ENCODE measurements around the gene CDC40. TPM values are rescaled to one million over a fixed set of nuclear protein-coding genes. Genes with fewer than 3 reads are reported as not detected.

The CDC40 gene
- total RNA-seq, result 23.0 TPM

GRCh38 chr6:110180228-110181008, at the start of gene CDC40:
TSS of gene CDC40 (plus strand) at chr6:110180427. CDS start at chr6:110180445, 18 bp downstream.
- peak; percentile 60 for DNase-seq (ENCODE audit: low spot score)

DNA sequence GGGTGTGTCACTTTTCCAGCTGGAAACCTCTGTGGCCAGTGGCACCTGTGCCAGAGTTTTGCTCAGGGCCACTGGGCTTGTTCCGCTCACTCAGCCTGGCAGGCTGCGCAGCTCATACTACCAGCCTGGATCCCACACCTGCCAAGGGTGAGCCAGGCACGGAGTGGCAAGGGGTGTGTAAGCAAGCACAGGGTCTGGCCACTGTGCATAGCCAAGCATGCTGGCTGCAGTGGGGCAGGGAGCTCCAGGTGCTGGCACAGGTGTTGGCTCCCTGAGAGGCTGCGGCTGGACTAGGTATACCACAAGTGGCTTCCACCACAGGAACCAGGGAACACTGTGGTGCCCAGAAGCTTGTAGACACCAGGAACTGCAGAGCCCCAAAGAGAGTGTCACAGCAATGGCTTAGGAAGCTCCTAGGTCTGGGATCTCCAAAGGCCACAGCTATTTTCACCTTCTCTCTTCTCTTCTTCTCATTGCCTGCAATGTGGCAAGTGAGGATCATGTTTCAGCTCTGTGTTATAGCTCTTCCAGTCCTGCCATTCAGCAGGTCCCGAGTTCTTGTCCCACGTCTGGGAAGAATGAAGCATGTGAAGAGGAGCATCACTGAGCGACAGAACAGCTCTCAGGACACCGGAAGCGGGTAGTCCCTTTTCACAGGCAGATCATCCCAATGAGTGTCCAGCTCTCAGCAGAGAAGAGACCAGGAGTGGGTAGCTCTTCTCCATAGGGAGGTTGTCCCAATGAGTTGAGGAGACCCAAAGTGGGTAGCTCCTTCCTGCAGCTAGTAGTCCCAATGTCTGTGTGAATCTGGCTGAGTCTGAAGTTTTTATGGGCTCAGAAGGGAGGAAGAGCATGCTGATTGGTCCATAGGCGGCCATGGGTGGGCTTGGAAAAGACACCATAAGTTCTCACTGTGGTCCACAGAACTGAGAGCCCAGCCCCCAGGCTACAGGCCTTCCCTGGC, 42.0 kb upstream of the CDC40 start:
- no peak for DNase-seq (ENCODE audit: low spot score)

- no peak for DNase-seq (ENCODE audit: low spot score)
Measured at GRCh38 chr6:110139052-110139451, 41.2 kb upstream of the CDC40 start.

DNA sequence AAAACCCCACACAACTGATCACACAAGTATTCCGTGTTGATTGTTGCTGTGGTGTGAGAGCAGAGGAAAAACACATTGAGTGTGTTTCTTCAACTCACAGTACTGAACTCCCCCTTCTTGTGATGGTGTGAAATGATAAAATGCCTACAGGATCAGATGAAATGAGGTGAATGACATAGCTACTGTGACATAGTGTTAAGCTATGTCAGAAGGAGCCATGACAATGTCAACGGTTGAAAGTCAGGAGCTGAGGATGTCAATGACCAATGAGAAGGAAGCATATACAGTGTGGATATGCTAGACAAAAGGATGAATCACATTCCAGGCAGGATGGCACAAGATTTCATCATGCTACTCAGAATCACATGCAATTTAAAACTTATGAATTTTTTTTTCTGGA, 39.6 kb upstream of the CDC40 start:
- no peak for DNase-seq (ENCODE audit: low spot score)

DNA sequence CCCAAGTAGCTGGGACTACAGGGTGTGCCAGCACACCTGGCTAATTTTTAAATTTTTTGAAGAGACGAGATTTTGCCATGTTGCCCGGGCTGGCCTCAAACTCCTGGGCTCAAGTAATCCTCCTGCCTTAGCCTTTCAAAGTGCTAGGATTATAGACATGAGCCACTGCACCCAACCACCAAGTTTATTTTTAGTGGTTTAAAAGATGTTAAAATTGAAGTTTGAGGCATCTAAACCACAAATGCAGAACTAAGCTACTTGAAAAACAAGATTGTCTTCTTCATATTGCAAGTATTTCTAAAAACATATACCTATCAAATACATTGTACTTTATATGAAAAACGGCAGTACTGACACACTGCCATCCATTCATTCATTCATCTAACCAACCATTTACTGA, 32.4 kb upstream of the CDC40 start:
- no peak for DNase-seq (ENCODE audit: low spot score)

GRCh38 chr6:110158479-110158878, 21.7 kb upstream of the CDC40 start:
- DNase-seq (ENCODE audit: low spot score), result no peak

DNA sequence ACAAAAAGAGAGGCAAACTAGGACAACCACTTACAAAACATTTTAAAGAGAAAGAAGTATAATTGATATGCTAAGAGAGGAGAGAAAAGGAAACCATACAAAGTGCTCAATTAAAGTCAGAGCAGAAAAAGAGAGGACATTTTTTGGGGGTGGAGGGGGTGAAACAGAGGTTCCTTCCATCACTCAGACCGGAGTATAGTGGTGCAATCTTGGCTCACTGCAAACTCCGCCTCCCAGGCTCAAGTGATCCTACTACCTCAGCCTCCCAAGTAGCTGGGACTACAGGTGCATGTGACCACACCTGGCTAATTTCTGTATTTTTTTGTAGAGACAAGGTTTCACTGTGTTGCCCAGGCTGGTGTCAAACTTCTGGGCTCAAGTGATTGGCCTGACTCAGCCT, 10.1 kb upstream of the CDC40 start:
- no peak for DNase-seq (ENCODE audit: low spot score)

- DNase-seq (ENCODE audit: low spot score), result no peak
Measured at GRCh38 chr6:110173506-110174132, 6.6 kb upstream of the CDC40 start.

- DNase-seq (ENCODE audit: low spot score), result peak; percentile 26
Measured at GRCh38 chr6:110178626-110179405, 1.4 kb upstream of the CDC40 start.

- peak; percentile 97 for DNase-seq (ENCODE audit: low spot score)
Measured at GRCh38 chr6:110179406-110180227, 610 bp upstream of the CDC40 start, which contains the start of gene WASF1. TSS of gene WASF1 (minus strand) at chr6:110179670. CDS start at chr6:110127601, 52,069 bp downstream.

- no peak for DNase-seq (ENCODE audit: low spot score)
Measured at GRCh38 chr6:110181131-110182030, 1.2 kb downstream of the CDC40 start.

DNA sequence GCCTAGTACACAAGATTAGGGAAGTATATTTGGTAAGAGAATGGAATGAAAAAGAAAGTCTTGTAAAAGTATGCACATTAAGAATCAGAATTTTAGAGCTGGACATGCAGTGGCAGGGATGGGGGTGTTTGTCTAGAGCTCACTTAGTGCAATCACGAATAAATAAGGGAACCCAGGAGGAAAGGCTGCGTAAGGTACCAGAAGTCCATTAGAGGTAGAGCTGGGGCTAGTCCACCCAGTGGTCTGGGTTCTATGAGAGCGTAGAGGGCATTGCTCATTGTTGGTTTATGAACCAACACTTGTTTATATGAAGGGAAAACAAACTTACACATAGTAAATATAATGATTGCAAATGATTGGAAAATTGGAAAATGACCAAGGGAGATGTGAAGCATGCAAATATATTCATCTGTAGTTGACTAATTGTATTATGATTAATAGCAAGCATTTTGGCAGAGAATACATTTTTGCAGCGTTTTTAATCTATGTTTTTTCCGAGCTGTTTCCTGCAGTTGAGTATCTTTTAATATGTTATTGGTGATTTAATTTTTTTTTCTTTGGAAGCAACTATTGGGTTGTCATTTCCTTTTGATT, 3.2 kb downstream of the CDC40 start:
- no peak for DNase-seq (ENCODE audit: low spot score)

GRCh38 chr6:110185879-110186278, 5.7 kb downstream of the CDC40 start:
- no peak for DNase-seq (ENCODE audit: low spot score)

DNA sequence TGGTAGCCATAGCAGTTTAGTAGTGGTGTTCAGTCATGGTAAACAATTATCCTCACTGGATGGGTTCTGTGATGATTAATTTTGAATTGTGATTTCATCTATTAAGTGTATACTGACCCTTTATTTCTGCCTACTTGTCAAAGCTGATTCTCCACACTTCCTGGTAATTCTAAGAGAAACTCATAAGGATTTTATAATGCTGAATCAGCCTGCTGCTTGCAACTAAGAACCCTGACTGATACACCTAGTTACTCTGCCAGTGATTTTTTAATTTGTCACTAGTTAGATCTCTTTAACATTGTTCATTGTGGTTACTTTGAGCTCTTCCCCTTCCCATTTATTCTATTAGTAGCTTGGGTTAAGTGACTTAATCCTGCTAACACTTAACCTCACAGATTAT, 8.6 kb downstream of the CDC40 start:
- DNase-seq (ENCODE audit: low spot score), result no peak

GRCh38 chr6:110190726-110191125, 10.5 kb downstream of the CDC40 start:
- DNase-seq (ENCODE audit: low spot score), result no peak

GRCh38 chr6:110191477-110191876, 11.2 kb downstream of the CDC40 start:
- DNase-seq (ENCODE audit: low spot score), result no peak

DNA sequence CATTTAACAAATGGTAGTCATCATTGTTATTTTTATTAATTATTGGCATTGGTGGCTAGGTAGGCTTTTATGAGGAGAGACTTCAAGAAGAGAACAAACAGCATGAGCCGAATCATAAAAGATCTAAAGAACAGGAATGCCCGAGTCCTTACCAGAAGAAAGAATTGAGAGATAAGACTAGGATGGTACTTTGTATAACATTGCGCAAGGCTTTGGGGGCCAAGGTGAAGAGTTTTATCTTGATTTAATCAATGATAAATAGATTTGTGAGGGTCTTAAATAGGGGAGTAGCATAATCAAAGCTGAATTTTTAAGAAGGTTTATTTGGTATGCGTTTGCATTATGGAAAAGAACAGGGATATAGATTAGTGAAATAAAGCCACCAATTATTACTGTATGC, 15.4 kb downstream of the CDC40 start:
- DNase-seq (ENCODE audit: low spot score), result no peak

DNA sequence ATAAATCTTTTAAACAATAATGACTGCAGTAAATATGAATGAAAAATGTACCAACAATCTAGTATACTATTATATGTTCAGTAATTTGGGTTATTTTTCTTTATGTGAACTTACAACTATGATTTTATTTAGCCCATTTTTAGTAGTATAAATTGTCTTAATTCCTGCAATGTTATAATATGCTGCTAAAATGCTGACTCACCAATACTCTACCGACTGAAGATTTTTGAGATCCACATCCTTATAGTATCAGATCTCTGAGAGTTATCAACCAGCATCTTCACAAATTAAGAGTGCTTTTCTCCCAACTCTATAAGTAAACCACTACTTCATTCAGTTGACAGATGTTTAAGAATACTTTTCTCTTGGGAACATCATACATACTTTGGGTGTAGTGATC, 16.6 kb downstream of the CDC40 start:
- DNase-seq (ENCODE audit: low spot score), result no peak

DNA sequence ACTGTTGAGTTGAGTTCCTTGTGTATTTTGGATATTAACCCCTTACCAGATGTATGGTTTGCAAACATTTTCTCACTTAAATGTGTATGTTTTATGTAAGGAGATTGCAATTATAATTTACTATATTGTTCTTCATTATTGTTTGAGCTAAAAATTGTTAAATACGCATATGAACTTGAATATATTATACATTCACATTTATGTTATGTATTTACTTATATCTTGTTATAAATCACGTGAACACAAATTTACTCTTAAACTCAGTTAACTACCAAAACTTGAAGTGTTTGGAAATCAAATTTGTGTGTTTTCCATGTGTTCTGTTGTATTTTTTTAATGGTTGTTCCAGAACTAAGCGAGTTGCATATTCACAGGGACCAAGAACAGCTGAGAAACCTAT, 18.3 kb downstream of the CDC40 start:
- no peak for DNase-seq (ENCODE audit: low spot score)
